ENCODE measurements around the gene BMPER.

GRCh38 chr7:33874943-33875342 is 30.4 kb upstream of the BMPER start:
- TF ChIP-seq CTCF (IDR thresholded peaks at IDR 0.05): no peak
- TF ChIP-seq POLR2A (IDR thresholded peaks at IDR 0.05): no peak

Measured in thyroid gland (tissue), 4 donors.